SU-DHL-6 (cell line): Measurements from ENCODE around the gene CACFD1.

Source experiments
- CTCF ChIP-seq: fragments of 200-600 bp; sonication (generic); IDR thresholded peaks from one replicate; pipeline ENCODE4 v1.5.1; 2017; ENCODE audit warnings: antibody characterized with exemption, mild to moderate bottlenecking, low read length, moderate library complexity; ENCODE audit not compliant: insufficient read depth, poor library complexity, severe bottlenecking
- EZH2phosphoT487 ChIP-seq: fragments of 200-600 bp; sonication (generic), shearing (Covaris generic); conservative IDR thresholded peaks from 2 replicates; pipeline ENCODE4 v1.6.1; 2018; ENCODE audit warnings: mild to moderate bottlenecking, antibody characterized with exemption, low read length, moderate library complexity, mixed read lengths

GRCh38 chr9:133449760-133450159 is 10.0 kb upstream of the CACFD1 start:
- no peak for TF ChIP-seq CTCF
- TF ChIP-seq EZH2phosphoT487 = no peak
